Ectodermal cell (in vitro differentiated cells): Measurements from ENCODE around the gene DNASE1L2.
"Not testable (repeated sequence)": the region's sequence is repeated elsewhere in the genome, so short reads cannot be mapped to it uniquely, and the experiment has no call there.

ENCODE experiments used
- H3K27ac ChIP-seq: 2 replicates; pipeline ENCODE4 v1.7.0; 2013; ENCODE audit warnings: mild to moderate bottlenecking, low read depth, low read length; ENCODE audit not compliant: insufficient read depth, poor library complexity, severe bottlenecking
- H3K27me3 ChIP-seq: 2 replicates; pipeline ENCODE4 v1.7.0; 2013; ENCODE audit warnings: mild to moderate bottlenecking, low read length; ENCODE audit not compliant: insufficient read depth, control insufficient read depth, poor library complexity, severe bottlenecking
- H3K36me3 ChIP-seq: one replicate; pipeline ENCODE4 v1.7.0; 2013; ENCODE audit warnings: low read length; ENCODE audit not compliant: control insufficient read depth, insufficient read depth
- H3K4me1 ChIP-seq: one replicate; pipeline ENCODE4 v1.7.0; 2013; ENCODE audit warnings: low read length; ENCODE audit not compliant: control insufficient read depth, insufficient read depth
- H3K4me3 ChIP-seq: 2 replicates; pipeline ENCODE4 v1.7.0; 2013; ENCODE audit warnings: low read depth, low read length, control low read depth; ENCODE audit not compliant: insufficient read depth
- H3K9me3 ChIP-seq: 2 replicates; pipeline ENCODE4 v1.7.0; 2013; ENCODE audit warnings: mild to moderate bottlenecking, low read length, moderate library complexity; ENCODE audit not compliant: control insufficient read depth
- WGBS, 2 experiments: methylation state at CpG; one replicate each; pipeline ENCODE4 v1.1.7; 2013; ENCODE audit warnings: missing lambda C conversion rate in 2 of 2; 5-methylcytosine and 5-hydroxymethylcytosine counted together

DNASE1L2 gene

GRCh38 chr16:2203119-2203688, 33.0 kb upstream of the DNASE1L2 start:
- Histone ChIP-seq H3K36me3 (peaks cover 13% of the 10 kb centered on the region), H3K27me3 (peaks cover 30% of the 10 kb centered on the region)
- WGBS, 2 experiments: 93 to 95% methylated on average over 7 of the region's 8 CpGs
- not testable (repeated sequence) for H3K9me3 ChIP-seq, H3K27ac ChIP-seq, H3K4me3 ChIP-seq, H3K4me1 ChIP-seq

- H3K4me1 ChIP-seq: no peaks in the 10 kb centered on the region
- no peaks in the 10 kb centered on the region for H3K9me3 ChIP-seq
- H3K36me3 ChIP-seq: peaks cover 20% of the 10 kb centered on the region
- peaks cover 16% of the 10 kb centered on the region for H3K27me3 ChIP-seq
- H3K27ac ChIP-seq: no peak overlapping the region
- H3K4me3 ChIP-seq: peak overlapping the region; percentile 92
- WGBS, 2 experiments: 81 to 82% methylated on average over 13 of the region's 13 CpGs
These were observed 31.7 kb upstream of the DNASE1L2 start for GRCh38 chr16:2204416-2205103.

GRCh38 chr16:2205104-2205966, 30.9 kb upstream of the DNASE1L2 start, which contains the start of gene MLST8:
TSS of gene MLST8 (plus strand) at chr16:2205454. CDS start at chr16:2206086, 632 bp downstream.
- Histone ChIP-seq H3K4me3 (peak within 1 kb of the TSS; percentile 92), H3K36me3 (peaks cover 20% of the 10 kb centered on the region), H3K27ac (peak within 1 kb of the TSS; percentile 44), H3K27me3 (peaks cover 9% of the 10 kb centered on the region), H3K4me1 (no peaks in the 10 kb centered on the region), H3K9me3 (no peaks in the 10 kb centered on the region)
- WGBS, 2 experiments: 0 to 1% methylated on average over 93 of the region's 93 CpGs

- peaks cover 20% of the 10 kb centered on the region for H3K36me3 ChIP-seq
- no peaks in the 10 kb centered on the region for H3K4me1 ChIP-seq
- WGBS, 2 experiments: 27 to 31% methylated on average over 16 of the region's 16 CpGs
- no peak overlapping the region for H3K27ac ChIP-seq
- H3K27me3 ChIP-seq: peaks cover 5% of the 10 kb centered on the region
- H3K9me3 ChIP-seq: no peaks in the 10 kb centered on the region
- peak overlapping the region; percentile 92 for H3K4me3 ChIP-seq
These were observed 30.3 kb upstream of the DNASE1L2 start for GRCh38 chr16:2205967-2206313.

- H3K27ac ChIP-seq: no peak overlapping the region
- H3K4me1 ChIP-seq: no peaks in the 10 kb centered on the region
- peaks cover 20% of the 10 kb centered on the region for H3K36me3 ChIP-seq
- WGBS, 2 experiments: 93 to 95% methylated on average over 18 of the region's 18 CpGs
- H3K27me3 ChIP-seq: peaks cover 5% of the 10 kb centered on the region
- H3K9me3 ChIP-seq: no peaks in the 10 kb centered on the region
- H3K4me3 ChIP-seq: peak overlapping the region; percentile 92
These were observed 29.8 kb upstream of the DNASE1L2 start for GRCh38 chr16:2206420-2206779.

GRCh38 chr16:2206780-2207433, 29.3 kb upstream of the DNASE1L2 start:
- H3K27me3 ChIP-seq: peaks cover 5% of the 10 kb centered on the region
- H3K36me3 ChIP-seq: peaks cover 20% of the 10 kb centered on the region
- no peak overlapping the region for H3K27ac ChIP-seq
- no peaks in the 10 kb centered on the region for H3K4me1 ChIP-seq
- no peaks in the 10 kb centered on the region for H3K9me3 ChIP-seq
- no peak overlapping the region for H3K4me3 ChIP-seq
- 97% methylated on average over 23 of the region's 23 CpGs for WGBS, 2 experiments

GRCh38 chr16:2207872-2208271, 28.4 kb upstream of the DNASE1L2 start:
- WGBS, 2 experiments: 95% methylated on average over 9 of the region's 9 CpGs
- Histone ChIP-seq H3K36me3 (peaks cover 28% of the 10 kb centered on the region), H3K4me1 (peaks cover 4% of the 10 kb centered on the region), H3K27me3 (no peaks in the 10 kb centered on the region), H3K4me3 (no peak overlapping the region), H3K9me3 (no peaks in the 10 kb centered on the region), H3K27ac (no peak overlapping the region)

- H3K36me3 ChIP-seq: peaks cover 28% of the 10 kb centered on the region
- no peak overlapping the region for H3K4me3 ChIP-seq
- no peaks in the 10 kb centered on the region for H3K27me3 ChIP-seq
- H3K9me3 ChIP-seq: no peaks in the 10 kb centered on the region
- H3K27ac ChIP-seq: no peak overlapping the region
- WGBS, 2 experiments: 95 to 96% methylated on average over 23 of the region's 23 CpGs
- H3K4me1 ChIP-seq: peaks cover 8% of the 10 kb centered on the region
These were observed 27.9 kb upstream of the DNASE1L2 start for GRCh38 chr16:2208308-2208707.

GRCh38 chr16:2208772-2209171, 27.5 kb upstream of the DNASE1L2 start:
- H3K9me3 ChIP-seq: no peaks in the 10 kb centered on the region
- no peak overlapping the region for H3K27ac ChIP-seq
- peaks cover 12% of the 10 kb centered on the region for H3K4me1 ChIP-seq
- H3K36me3 ChIP-seq: peaks cover 28% of the 10 kb centered on the region
- H3K4me3 ChIP-seq: no peak overlapping the region
- 96% methylated on average over 9 of the region's 9 CpGs for WGBS, 2 experiments
- H3K27me3 ChIP-seq: no peaks in the 10 kb centered on the region
